OCI-LY7 (cell line): Measurements from ENCODE around the gene MRPL49. TPM values are rescaled to one million over a fixed set of nuclear protein-coding genes. Genes with fewer than 3 reads are reported as not detected.
"Not testable (repeated sequence)": the region's sequence is repeated elsewhere in the genome, so short reads cannot be mapped to it uniquely, and the experiment has no call there.

Source experiments
- BruUV-seq: library from RNA; stranded (reverse); fragments of 400-500 nt; replicated peaks from 2 replicates; lab custom pipeline; 2021; lab: Mats Ljungman, UMichigan
- CTCF ChIA-PET: fragments of 300-600 bp; sonication (Branson Sonifier 250); formaldehyde crosslinking; loops from one replicate; lab custom pipeline; 2022; ENCODE audit warnings: antibody characterized with exemption; ENCODE audit not compliant: unreplicated experiment; lab: Charles Lee
- POLR2A ChIA-PET: fragments of 300-600 bp; sonication (Branson Sonifier 250); formaldehyde crosslinking; loops from one replicate; lab custom pipeline; 2022; ENCODE audit warnings: antibody characterized with exemption; lab: Charles Lee
- DNase-seq: peaks from one replicate; pipeline ENCODE4 v3.0.0-alpha.2; 2015; ENCODE audit warnings: low spot score
- H2AFZ ChIP-seq: fragments of 200-600 bp; sonication (generic), shearing (Covaris generic); 2 replicates; pipeline ENCODE4 v1.6.1; 2014; ENCODE audit warnings: mild to moderate bottlenecking, antibody characterized with exemption, low read length, moderate library complexity
- H3K27ac ChIP-seq: fragments of 200-600 bp; sonication (generic); 2 replicates; pipeline ENCODE4 v1.5.1; 2014; ENCODE audit warnings: mixed run types, low read depth, mild to moderate bottlenecking, moderate library complexity, low read length, inconsistent platforms; ENCODE audit not compliant: poor library complexity, severe bottlenecking
- H3K36me3 ChIP-seq: fragments of 200-600 bp; sonication (generic); 2 replicates; pipeline ENCODE4 v1.6.1; 2014; ENCODE audit warnings: mild to moderate bottlenecking, antibody characterized with exemption, low read length, moderate library complexity, mixed read lengths; ENCODE audit not compliant: insufficient read depth
- H3K4me1 ChIP-seq: fragments of 200-600 bp; sonication (generic); 2 replicates; pipeline ENCODE4 v1.5.1; 2014; ENCODE audit warnings: mild to moderate bottlenecking, low read length; ENCODE audit not compliant: insufficient read depth, poor library complexity, severe bottlenecking
- H3K4me2 ChIP-seq: fragments of 200-600 bp; sonication (generic); 2 replicates; pipeline ENCODE4 v1.6.1; 2014; ENCODE audit warnings: mild to moderate bottlenecking, low read length
- H3K4me3 ChIP-seq: fragments of 200-600 bp; sonication (generic); 2 replicates; pipeline ENCODE4 v1.5.1; 2014; ENCODE audit warnings: mild to moderate bottlenecking, low read depth, low read length; ENCODE audit not compliant: poor library complexity, severe bottlenecking
- H3K79me2 ChIP-seq: fragments of 200-600 bp; sonication (generic); 2 replicates; pipeline ENCODE4 v1.6.1; 2016; ENCODE audit warnings: low read depth, mild to moderate bottlenecking, low read length, moderate library complexity, mixed read lengths; ENCODE audit not compliant: insufficient read depth
- H3K9me2 ChIP-seq: fragments of 200-600 bp; sonication (generic); 2 replicates; pipeline ENCODE4 v1.6.1; 2016; ENCODE audit warnings: mild to moderate bottlenecking, low read length, mixed read lengths; ENCODE audit not compliant: insufficient read depth
- H3K9me3 ChIP-seq: fragments of 200-600 bp; sonication (generic); 2 replicates; pipeline ENCODE4 v1.6.1; 2014; ENCODE audit warnings: mild to moderate bottlenecking, mixed run types, low read length, mixed read lengths
- H4K20me1 ChIP-seq: fragments of 200-600 bp; sonication (generic); 2 replicates; pipeline ENCODE4 v1.6.1; 2014; ENCODE audit warnings: mild to moderate bottlenecking, antibody characterized with exemption, low read length, moderate library complexity, mixed read lengths; ENCODE audit not compliant: insufficient read depth
- EZH2phosphoT487 ChIP-seq: fragments of 200-600 bp; sonication (generic); IDR thresholded peaks from 2 replicates; pipeline ENCODE4 v1.6.1; 2018; ENCODE audit warnings: low read depth, borderline replicate concordance, mild to moderate bottlenecking, mixed run types, antibody characterized with exemption, low read length, moderate library complexity, mixed read lengths
- intact Hi-C: fragments of 100-400 bp; cut with micrococcal nuclease; formaldehyde crosslinking; loops from one replicate; pipeline ENCODE4 v1.10.0; 2022; ENCODE audit not compliant: unreplicated experiment
- total RNA-seq, 2 experiments: library from RNA; depleted of rRNA in 1 of 2; stranded (reverse); fragments of >200 nt in 1 of 2; shearing (Covaris generic) in 1 of 2; gene quantifications; 2 replicates each; pipeline ENCODE4 v1.2.3, GENCODE V29; 2014 to 2022
- TF ChIP-seq, protein P1 (sequence below): fragments of 200-600 bp; sonication (generic); conservative IDR thresholded peaks from 2 replicates; pipeline ENCODE4 v1.5.1; 2014; ENCODE audit warnings: mild to moderate bottlenecking, antibody characterized with exemption, low read length, moderate library complexity, mixed read lengths

Gene MRPL49
- total RNA-seq, 2 experiments from 2014 or later, result 65.2 to 81.6 TPM

GRCh38 chr11:65117206-65118096 lies 4.7 kb upstream of the MRPL49 start, which contains the start of gene ZNHIT2:
Gene ZNHIT2, minus strand, starts transcription at chr11:65117701. Its CDS starts 48 bp downstream, at chr11:65117653.
- BruUV-seq, result no TSS peak

DNA sequence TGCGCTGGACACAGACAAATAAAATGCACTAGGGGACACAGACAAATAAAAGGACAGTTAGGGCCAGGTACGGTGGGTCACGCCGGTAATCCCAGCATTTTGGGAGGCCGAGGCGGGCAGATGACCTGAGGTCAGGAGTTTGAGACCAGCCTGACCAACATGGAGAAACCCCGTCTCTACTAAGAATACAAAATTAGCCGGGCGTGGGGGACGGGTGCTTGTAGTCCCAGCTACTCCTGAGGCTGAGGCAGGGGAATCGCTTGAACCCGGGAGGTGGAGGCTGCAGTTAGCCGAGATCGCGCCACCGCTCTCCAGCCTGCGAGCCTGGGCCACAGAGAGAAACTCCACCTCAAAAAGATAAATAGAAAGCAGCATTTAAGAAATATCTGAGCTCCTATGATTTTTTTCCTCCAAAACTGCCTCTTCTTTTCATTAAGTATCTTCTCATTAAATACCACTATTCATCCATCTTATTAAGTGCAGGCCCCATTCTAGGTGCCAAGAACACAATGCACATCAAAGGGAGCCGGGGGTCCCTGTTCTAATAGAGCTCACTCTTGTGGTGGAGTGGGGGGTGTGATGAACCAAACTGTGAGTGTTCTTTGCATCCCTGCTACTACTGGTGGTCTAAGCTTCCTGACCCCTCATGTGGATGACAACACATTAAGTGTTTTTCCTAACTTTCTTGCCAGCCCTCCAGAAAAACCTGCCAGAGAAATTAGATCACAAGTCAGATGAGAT lies 3.9 kb upstream of the MRPL49 start:
- Histone ChIP-seq H3K4me1 (peaks cover 60% of the 10 kb centered on the region), H3K36me3 (peaks cover 73% of the 10 kb centered on the region), H3K4me3 (no peak overlapping the region), H3K27ac (peak overlapping the region; percentile 78), H3K4me2 (peak overlapping the region; percentile 87), H2AFZ (no peak overlapping the region), H3K9me3 (no peaks in the 10 kb centered on the region), H3K79me2 (peaks cover 58% of the 10 kb centered on the region), H3K9me2 (no peaks in the 10 kb centered on the region), H4K20me1 (peaks cover 17% of the 10 kb centered on the region; the same call in 1 of the 2 replicates)
- no TSS peak for BruUV-seq
- DNase-seq, result no peak
- TF ChIP-seq EZH2phosphoT487, result no peak
- TF ChIP-seq, protein P1, sequence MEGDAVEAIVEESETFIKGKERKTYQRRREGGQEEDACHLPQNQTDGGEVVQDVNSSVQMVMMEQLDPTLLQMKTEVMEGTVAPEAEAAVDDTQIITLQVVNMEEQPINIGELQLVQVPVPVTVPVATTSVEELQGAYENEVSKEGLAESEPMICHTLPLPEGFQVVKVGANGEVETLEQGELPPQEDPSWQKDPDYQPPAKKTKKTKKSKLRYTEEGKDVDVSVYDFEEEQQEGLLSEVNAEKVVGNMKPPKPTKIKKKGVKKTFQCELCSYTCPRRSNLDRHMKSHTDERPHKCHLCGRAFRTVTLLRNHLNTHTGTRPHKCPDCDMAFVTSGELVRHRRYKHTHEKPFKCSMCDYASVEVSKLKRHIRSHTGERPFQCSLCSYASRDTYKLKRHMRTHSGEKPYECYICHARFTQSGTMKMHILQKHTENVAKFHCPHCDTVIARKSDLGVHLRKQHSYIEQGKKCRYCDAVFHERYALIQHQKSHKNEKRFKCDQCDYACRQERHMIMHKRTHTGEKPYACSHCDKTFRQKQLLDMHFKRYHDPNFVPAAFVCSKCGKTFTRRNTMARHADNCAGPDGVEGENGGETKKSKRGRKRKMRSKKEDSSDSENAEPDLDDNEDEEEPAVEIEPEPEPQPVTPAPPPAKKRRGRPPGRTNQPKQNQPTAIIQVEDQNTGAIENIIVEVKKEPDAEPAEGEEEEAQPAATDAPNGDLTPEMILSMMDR, result no peak; the same call in 1 of the 2 replicates
- POLR2A ChIA-PET, result interaction anchor here (0.6 to 1.8 kb wide), 3 partner anchors 14 to 104 kb away, joined by 3 to 4 read pairs (median 4); partner anchors contain the start of gene ARL2
- CTCF ChIA-PET, result no interaction called here
- intact Hi-C loops, result loop anchor here (10.0 kb wide), 1 partner anchor 343 kb away; the partner anchor contains the start of gene SF1

More at GRCh38 chr11:65117206-65118096, 4.7 kb upstream of the MRPL49 start, which contains the start of gene ZNHIT2:
- ChIA-PET POLR2A (interaction anchor here (0.6 to 1.8 kb wide), 5 partner anchors 13 to 145 kb away, joined by 3 to 4 read pairs (median 3); no protein-coding TSS in a partner anchor), CTCF (no interaction called here)
- intact Hi-C loops, result loop anchor here (1.0 to 10.0 kb wide), 4 partner anchors 15 to 343 kb away; partner anchors contain the start of genes CDCA5, SF1 and ZFPL1
- no peak within 1 kb of the TSS for H2AFZ ChIP-seq
- peak within 1 kb of the TSS; percentile 78 for H3K27ac ChIP-seq
- peaks cover 17% of the 10 kb centered on the region; the same call in 1 of the 2 replicates for H4K20me1 ChIP-seq
- peaks cover 49% of the 10 kb centered on the region for H3K79me2 ChIP-seq
- H3K36me3 ChIP-seq, result peaks cover 72% of the 10 kb centered on the region
- H3K9me2 ChIP-seq, result no peaks in the 10 kb centered on the region
- H3K4me1 ChIP-seq, result peaks cover 62% of the 10 kb centered on the region
- peak; percentile 100 for DNase-seq
- no peaks in the 10 kb centered on the region for H3K9me3 ChIP-seq
- peak within 1 kb of the TSS; percentile 81 for H3K4me3 ChIP-seq
- H3K4me2 ChIP-seq, result peak within 1 kb of the TSS; percentile 87
- TF ChIP-seq, protein P1, result peak; percentile 92
- no peak for TF ChIP-seq EZH2phosphoT487

DNA sequence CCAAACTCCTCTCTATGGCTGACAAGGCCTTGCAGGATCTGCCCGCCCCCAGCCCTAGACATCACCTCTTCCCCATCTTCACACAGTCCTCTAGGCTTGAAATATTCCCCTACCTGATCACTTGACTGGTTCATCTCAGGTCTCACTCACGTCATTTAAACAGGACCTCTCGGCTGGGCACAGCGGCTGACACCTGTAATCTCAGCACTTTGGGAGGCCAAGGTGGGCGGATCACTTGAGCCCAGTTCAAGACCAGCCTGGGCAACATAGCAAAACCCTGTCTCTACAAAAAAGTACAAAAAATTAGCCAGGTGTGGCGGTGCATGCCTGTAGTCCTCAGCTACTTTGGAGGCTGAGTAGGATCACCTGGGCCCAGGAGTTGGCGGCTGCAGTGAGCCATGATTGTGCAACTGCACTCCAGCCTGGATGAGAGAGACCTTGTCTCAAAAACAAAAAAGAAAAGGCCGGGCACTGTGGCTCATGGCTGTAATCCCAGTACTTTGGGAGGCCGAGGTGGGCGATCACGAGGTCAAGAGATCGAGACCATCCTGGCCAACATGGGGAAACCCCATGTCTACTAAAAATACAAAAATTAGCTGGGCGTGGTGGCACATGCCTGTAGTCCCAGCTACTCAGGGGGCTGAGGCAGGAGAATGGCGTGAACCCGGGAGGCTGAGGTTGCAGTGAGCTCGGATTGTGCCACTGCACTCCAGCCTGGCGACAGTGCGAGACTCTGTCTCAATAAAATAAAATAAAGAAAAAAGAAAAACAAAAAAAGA lies 3.0 kb upstream of the MRPL49 start:
- H2AFZ ChIP-seq, H3K9me3 ChIP-seq, DNase-seq, H3K9me2 ChIP-seq, BruUV-seq, CTCF ChIA-PET: not testable (repeated sequence)
- peaks cover 66% of the 10 kb centered on the region for H3K79me2 ChIP-seq
- peak overlapping the region; percentile 95 for H3K4me3 ChIP-seq
- POLR2A ChIA-PET, result interaction anchor here (1.6 to 1.8 kb wide), 2 partner anchors 13 to 105 kb away, joined by 4 read pairs; partner anchors contain the start of gene ARL2
- peak overlapping the region; percentile 87 for H3K4me2 ChIP-seq
- H3K36me3 ChIP-seq, result peaks cover 72% of the 10 kb centered on the region
- peaks cover 59% of the 10 kb centered on the region for H3K4me1 ChIP-seq
- intact Hi-C loops, result loop anchor here (10.0 kb wide), 1 partner anchor 344 kb away; the partner anchor contains the start of gene SF1
- peaks cover 17% of the 10 kb centered on the region; the same call in 1 of the 2 replicates for H4K20me1 ChIP-seq
- H3K27ac ChIP-seq, result peak overlapping the region; percentile 78
